DND-41 (cell line): Measurements from ENCODE around the gene IRF3.

Experiments used
- ATAC-seq: fragments of 200-7000 bp; cut with Tn5 transposase; 3 replicates; pipeline ENCODE4 v1.9.1; 2021; ENCODE audit warnings: low read depth; ENCODE audit not compliant: insufficient read depth
- DNase-seq: peaks from one replicate; pipeline ENCODE4 v3.0.0-alpha.2; 2020
- H2AFZ ChIP-seq: 2 replicates; pipeline ENCODE4 v1.6.0; 2012; ENCODE audit warnings: low read depth, low read length
- H3K27ac ChIP-seq: 2 replicates; pipeline ENCODE4 v1.5.1; 2012; ENCODE audit warnings: low read length, inconsistent platforms
- H3K27me3 ChIP-seq: fragments of 200-600 bp; sonication (generic); 2 replicates; pipeline ENCODE4 v1.6.0; 2012; ENCODE audit warnings: low read length, mild to moderate bottlenecking, inconsistent platforms; ENCODE audit not compliant: insufficient read depth, poor library complexity
- H3K36me3 ChIP-seq: 2 replicates; pipeline ENCODE4 v1.5.1; 2012; ENCODE audit warnings: low read length, inconsistent platforms; ENCODE audit not compliant: insufficient read depth
- H3K4me1 ChIP-seq: 2 replicates; pipeline ENCODE4 v1.5.1; 2012; ENCODE audit warnings: mild to moderate bottlenecking, low read length; ENCODE audit not compliant: insufficient read depth
- H3K4me2 ChIP-seq: 2 replicates; pipeline ENCODE4 v1.6.0; 2012; ENCODE audit warnings: mild to moderate bottlenecking, moderate library complexity, low read length, inconsistent platforms; ENCODE audit not compliant: insufficient read depth
- H3K4me3 ChIP-seq, 2 experiments: fragments of 200-600 bp in 1 of 2; shearing (Covaris generic) in 1 of 2; 2 replicates each; pipeline ENCODE4 v1.5.1; 2012 to 2016; ENCODE audit warnings: inconsistent platforms in 2 of 2, low read length in 2 of 2, mild to moderate bottlenecking in 2 of 2, low read depth in 1 of 2, moderate library complexity in 1 of 2
- H3K79me2 ChIP-seq: 2 replicates; pipeline ENCODE4 v1.6.0; 2012; ENCODE audit warnings: low read length, inconsistent platforms; ENCODE audit not compliant: insufficient read depth
- H3K9ac ChIP-seq: 2 replicates; pipeline ENCODE4 v1.6.0; 2012; ENCODE audit warnings: low read depth, mild to moderate bottlenecking, inconsistent platforms, low read length, moderate library complexity
- H3K9me3 ChIP-seq: 2 replicates; pipeline ENCODE4 v1.5.1; 2012; ENCODE audit warnings: low read length, moderate library complexity, mild to moderate bottlenecking, inconsistent platforms; ENCODE audit not compliant: insufficient read depth, severe bottlenecking
- H4K20me1 ChIP-seq: 2 replicates; pipeline ENCODE4 v1.6.0; 2012; ENCODE audit warnings: low read length; ENCODE audit not compliant: insufficient read depth
- EZH2 ChIP-seq: IDR thresholded peaks from 3 replicates; pipeline ENCODE4 v1.6.1; 2012; ENCODE audit warnings: borderline replicate concordance, low read depth, mild to moderate bottlenecking, moderate library complexity, low read length, inconsistent platforms; ENCODE audit not compliant: severe bottlenecking
- TF ChIP-seq, protein P1 (sequence below): IDR thresholded peaks from 2 replicates; pipeline ENCODE4 v1.5.1; 2012; ENCODE audit warnings: borderline replicate concordance, low read length, moderate library complexity, mild to moderate bottlenecking; ENCODE audit not compliant: poor library complexity, severe bottlenecking; ENCODE audit errors: extremely low read depth

Gene IRF3

GRCh38 chr19:49696115-49696514 lies 30.5 kb upstream of the IRF3 start:
- Histone ChIP-seq H3K4me2 (no peak overlapping the region), H3K9me3 (no peaks in the 10 kb centered on the region), H3K9ac (no peak overlapping the region), H2AFZ (no peak overlapping the region), H4K20me1 (no peaks in the 10 kb centered on the region), H3K36me3 (no peaks in the 10 kb centered on the region), H3K4me3 (no peak overlapping the region), H3K4me1 (no peaks in the 10 kb centered on the region), H3K27me3 (no peaks in the 10 kb centered on the region), H3K27ac (no peak overlapping the region), H3K79me2 (no peaks in the 10 kb centered on the region)
- TF ChIP-seq, protein P1, sequence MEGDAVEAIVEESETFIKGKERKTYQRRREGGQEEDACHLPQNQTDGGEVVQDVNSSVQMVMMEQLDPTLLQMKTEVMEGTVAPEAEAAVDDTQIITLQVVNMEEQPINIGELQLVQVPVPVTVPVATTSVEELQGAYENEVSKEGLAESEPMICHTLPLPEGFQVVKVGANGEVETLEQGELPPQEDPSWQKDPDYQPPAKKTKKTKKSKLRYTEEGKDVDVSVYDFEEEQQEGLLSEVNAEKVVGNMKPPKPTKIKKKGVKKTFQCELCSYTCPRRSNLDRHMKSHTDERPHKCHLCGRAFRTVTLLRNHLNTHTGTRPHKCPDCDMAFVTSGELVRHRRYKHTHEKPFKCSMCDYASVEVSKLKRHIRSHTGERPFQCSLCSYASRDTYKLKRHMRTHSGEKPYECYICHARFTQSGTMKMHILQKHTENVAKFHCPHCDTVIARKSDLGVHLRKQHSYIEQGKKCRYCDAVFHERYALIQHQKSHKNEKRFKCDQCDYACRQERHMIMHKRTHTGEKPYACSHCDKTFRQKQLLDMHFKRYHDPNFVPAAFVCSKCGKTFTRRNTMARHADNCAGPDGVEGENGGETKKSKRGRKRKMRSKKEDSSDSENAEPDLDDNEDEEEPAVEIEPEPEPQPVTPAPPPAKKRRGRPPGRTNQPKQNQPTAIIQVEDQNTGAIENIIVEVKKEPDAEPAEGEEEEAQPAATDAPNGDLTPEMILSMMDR = no peak
- no peak for TF ChIP-seq EZH2
- ATAC-seq (no peak), DNase-seq (no peak)

- no peak overlapping the region for H3K4me3 ChIP-seq
- no peak for TF ChIP-seq EZH2
- TF ChIP-seq, protein P1 = no peak
- no peak for ATAC-seq
- H3K27ac ChIP-seq = no peak overlapping the region
- peaks cover 17% of the 10 kb centered on the region for H4K20me1 ChIP-seq
- no peak overlapping the region for H3K4me2 ChIP-seq
- H3K79me2 ChIP-seq = no peaks in the 10 kb centered on the region
- no peak for DNase-seq
- H2AFZ ChIP-seq = no peak overlapping the region
- H3K36me3 ChIP-seq = peaks cover 24% of the 10 kb centered on the region
- no peaks in the 10 kb centered on the region for H3K9me3 ChIP-seq
- no peaks in the 10 kb centered on the region for H3K27me3 ChIP-seq
- no peaks in the 10 kb centered on the region for H3K4me1 ChIP-seq
- no peak overlapping the region for H3K9ac ChIP-seq
Observed at GRCh38 chr19:49692147-49692506, 26.5 kb upstream of the IRF3 start.

GRCh38 chr19:49691243-49692146 lies 25.8 kb upstream of the IRF3 start:
- Histone ChIP-seq H3K27ac (no peak overlapping the region), H3K4me1 (no peaks in the 10 kb centered on the region), H3K4me2 (no peak overlapping the region), H3K27me3 (no peaks in the 10 kb centered on the region), H4K20me1 (peaks cover 22% of the 10 kb centered on the region), H2AFZ (no peak overlapping the region), H3K9ac (no peak overlapping the region), H3K79me2 (no peaks in the 10 kb centered on the region), H3K4me3 (no peak overlapping the region), H3K36me3 (peaks cover 28% of the 10 kb centered on the region), H3K9me3 (no peaks in the 10 kb centered on the region)
- no peak for TF ChIP-seq EZH2
- TF ChIP-seq, protein P1 = no peak
- ATAC-seq (no peak), DNase-seq (no peak)
